Melanocyte of skin (primary cell): ENCODE measurements around the gene SLC2A4RG. TPM values are rescaled to one million over a fixed set of nuclear protein-coding genes. Genes with fewer than 3 reads are reported as not detected.

Experiments used
- small RNA-seq, 2 donors: library from RNA; depleted of rRNA; stranded (forward); fragments of <200 nt; gene quantifications; one replicate each; pipeline ENCODE3, GENCODE V24; 2012
- total RNA-seq, 2 donors: library from RNA; depleted of rRNA; stranded (reverse); fragments of >200 nt; gene quantifications; 2 replicates each; pipeline ENCODE4 v1.2.3, GENCODE V29; 2012

Gene SLC2A4RG, protein sequence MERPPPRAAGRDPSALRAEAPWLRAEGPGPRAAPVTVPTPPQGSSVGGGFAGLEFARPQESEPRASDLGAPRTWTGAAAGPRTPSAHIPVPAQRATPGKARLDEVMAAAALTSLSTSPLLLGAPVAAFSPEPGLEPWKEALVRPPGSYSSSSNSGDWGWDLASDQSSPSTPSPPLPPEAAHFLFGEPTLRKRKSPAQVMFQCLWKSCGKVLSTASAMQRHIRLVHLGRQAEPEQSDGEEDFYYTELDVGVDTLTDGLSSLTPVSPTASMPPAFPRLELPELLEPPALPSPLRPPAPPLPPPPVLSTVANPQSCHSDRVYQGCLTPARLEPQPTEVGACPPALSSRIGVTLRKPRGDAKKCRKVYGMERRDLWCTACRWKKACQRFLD
- 1 to 10 TPM; 5.9 to 7.7 TPM for total RNA-seq

DNA sequence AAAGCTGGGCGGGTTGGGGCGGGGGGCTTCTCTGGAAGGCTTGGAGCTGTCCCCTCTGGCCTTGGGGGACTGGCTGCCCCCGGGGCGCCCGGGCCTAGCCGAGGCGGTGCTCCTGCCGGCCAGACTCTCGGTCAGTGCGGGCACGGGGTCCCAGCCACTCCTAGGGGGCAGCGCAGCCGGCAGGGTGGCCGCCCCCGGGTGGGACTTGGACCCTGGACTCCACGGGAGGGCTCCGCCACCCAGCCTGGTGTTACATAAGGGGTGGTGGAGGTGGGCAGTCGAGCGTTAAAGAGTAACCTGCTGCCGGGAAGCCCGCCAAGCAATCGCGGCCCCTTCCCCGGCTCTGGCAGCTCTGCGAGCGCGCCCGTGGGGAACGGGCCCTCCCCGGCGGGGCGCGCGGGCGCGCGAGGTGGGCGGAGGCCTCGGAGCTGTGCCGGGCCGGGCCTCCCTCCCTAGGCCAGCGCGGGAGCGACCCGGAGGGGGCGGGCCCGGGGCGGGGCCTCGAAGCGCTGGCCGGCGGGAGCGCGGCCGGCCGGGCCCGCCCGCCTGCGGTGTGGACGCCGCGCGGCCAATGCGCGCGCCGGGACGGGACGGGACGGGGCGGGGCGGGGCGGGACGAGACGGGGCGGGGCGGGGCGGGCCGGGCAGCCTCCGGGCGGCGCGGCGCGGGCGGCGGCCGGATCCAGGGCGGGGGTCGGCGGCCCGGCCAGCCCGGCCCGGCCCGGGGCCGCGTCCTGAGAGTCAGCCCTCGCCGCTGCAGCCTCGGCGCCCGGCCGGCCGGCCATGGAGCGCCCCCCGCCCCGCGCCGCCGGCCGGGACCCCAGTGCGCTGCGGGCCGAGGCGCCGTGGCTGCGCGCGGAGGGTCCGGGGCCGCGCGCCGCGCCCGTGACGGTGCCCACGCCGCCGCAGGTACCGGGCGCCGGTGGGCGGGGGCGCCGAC, at the start of gene SLC2A4RG:
SLC2A4RG (plus strand) TSS at position 647 of the 940 bp plus-strand sequence; CDS start at position 784, 137 bp downstream.

DNA sequence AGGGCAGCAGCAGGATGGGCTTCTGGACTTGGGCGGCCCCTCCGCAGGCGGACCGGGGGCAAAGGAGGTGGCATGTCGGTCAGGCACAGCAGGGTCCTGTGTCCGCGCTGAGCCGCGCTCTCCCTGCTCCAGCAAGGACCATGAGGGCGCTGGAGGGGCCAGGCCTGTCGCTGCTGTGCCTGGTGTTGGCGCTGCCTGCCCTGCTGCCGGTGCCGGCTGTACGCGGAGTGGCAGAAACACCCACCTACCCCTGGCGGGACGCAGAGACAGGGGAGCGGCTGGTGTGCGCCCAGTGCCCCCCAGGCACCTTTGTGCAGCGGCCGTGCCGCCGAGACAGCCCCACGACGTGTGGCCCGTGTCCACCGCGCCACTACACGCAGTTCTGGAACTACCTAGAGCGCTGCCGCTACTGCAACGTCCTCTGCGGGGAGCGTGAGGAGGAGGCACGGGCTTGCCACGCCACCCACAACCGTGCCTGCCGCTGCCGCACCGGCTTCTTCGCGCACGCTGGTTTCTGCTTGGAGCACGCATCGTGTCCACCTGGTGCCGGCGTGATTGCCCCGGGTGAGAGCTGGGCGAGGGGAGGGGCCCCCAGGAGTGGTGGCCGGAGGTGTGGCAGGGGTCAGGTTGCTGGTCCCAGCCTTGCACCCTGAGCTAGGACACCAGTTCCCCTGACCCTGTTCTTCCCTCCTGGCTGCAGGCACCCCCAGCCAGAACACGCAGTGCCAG, 42.8 kb upstream of the SLC2A4RG start, which contains the start of gene TNFRSF6B:
TNFRSF6B (plus strand) TSS at position 25 of the 729 bp plus-strand sequence; CDS start at position 141, 116 bp downstream.

DNA sequence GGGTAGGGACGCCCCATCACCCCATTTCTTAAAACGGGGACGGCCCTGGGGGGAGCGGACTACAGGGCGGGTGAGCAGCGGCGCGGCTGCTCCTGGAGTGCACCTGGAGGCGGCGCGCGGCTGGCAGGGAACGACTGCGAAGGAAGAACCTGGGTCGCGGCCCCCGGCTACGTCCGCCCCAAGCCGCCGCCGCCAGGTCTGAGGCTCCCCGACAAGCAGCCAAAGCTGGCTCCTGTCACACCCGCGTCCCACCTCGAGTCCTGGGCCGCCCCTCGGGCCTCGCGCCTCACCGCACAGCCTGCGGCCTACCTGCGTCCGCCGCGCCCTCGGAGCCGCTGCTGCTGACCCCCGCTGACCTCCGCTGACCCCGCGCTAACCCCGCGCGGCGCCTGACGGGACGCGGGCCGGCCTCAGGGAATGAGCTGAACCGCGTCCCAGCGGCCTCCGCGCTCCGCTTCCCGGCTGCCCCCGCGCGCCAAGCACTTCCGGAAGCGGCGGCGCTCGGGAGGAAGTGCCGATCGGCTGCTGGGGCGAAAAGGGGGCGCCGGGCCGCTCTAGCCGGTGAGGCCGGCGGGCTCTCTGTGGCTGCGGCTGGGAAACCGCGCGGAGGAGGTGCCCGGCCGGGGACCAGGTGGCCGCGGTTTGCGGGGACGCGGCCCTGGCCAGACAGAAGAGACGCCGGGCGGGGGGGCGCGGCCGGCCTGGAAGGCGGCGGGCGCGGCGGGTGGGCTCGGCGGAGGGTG, 31.8 kb upstream of the SLC2A4RG start, which contains the start of the genes ARFRP1 and ZGPAT:
ARFRP1 (minus strand) TSS at position 419 of the 743 bp plus-strand sequence. CDS start 885 bp downstream, outside the sequence.
ZGPAT (plus strand) TSS at position 482 of the 743 bp plus-strand sequence. CDS start 542 bp downstream, outside the sequence.

DNA sequence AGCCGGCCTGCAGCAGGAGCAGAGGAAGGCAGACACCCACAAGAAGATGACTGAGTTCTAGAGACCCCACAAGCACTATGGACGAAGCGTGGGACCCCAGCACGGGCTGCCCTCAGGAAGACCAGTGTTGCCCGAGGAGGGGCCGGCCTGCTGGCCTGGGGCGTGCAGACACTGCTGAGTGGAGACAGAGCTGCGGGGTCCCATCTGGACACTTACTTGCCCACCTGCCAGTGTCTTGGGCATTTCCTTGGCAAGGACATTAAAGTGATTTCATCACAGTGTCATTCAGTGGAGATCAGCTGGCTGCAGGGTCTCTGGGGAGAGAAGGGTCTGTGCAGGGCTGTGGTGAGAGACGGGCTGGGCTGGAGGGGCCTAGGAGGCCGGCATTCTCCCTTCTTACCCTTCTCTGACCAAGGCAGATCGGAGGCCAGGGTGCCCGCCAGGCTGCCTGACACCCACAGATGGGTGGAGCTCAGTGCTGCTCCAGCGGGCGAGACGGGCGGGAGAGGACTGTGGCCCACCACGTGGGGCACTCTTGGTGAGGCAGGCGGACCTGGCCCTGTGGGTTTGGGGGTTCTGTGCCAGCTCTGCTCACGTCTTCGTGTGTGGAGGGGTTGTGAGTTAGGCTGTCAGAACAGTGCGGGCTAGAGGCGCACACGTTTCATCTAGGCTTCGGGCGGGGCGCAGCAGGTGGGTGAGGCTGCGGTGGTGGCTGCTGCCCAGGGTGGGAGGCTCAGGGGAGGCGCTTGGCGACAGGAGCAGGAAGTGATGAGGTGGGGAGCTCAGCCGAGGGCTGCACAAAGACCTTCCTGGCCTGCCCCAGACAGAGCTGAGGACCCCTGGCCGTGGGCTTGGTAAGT, 3.5 kb upstream of the SLC2A4RG start, which contains the start of gene LIME1:
LIME1 (plus strand) TSS at position 806 of the 860 bp plus-strand sequence. CDS start 886 bp downstream, outside the sequence.

Small RNA genes lying within 50 kb of the gene (small RNA-seq; reads per million reads assigned to genes)
- gene LIME1 = 0 reads per million in 2 donors
- 0 reads per million in 2 donors for gene TNFRSF6B

Other genes with a start within 250 kb of the SLC2A4RG start
- gene EEF1A2, start 240.7 kb upstream of the SLC2A4RG start, total RNA-seq = under 1 TPM in 1 of 2 donors, not detected in 1; 0.34 TPM
- gene PPDPF, start 219.0 kb upstream of the SLC2A4RG start, total RNA-seq = 10 to 100 TPM; 50.6 to 81.6 TPM
- gene PTK6, start 202.4 kb upstream of the SLC2A4RG start, total RNA-seq = under 1 TPM; 0.33 to 0.34 TPM
- gene SRMS, start 192.0 kb upstream of the SLC2A4RG start, total RNA-seq = not detected
- under 1 TPM in 1 of 2 donors, not detected in 1; 0.33 TPM for gene FNDC11, start 185.6 kb upstream of the SLC2A4RG start, total RNA-seq
- gene HELZ2, start 165.5 kb upstream of the SLC2A4RG start, total RNA-seq = 100 to 1,000 TPM; 424 to 506 TPM
- 1 to 10 TPM; 5.3 to 6.9 TPM for gene GMEB2, start 112.7 kb upstream of the SLC2A4RG start, total RNA-seq
- gene STMN3, start 86.4 kb upstream of the SLC2A4RG start, total RNA-seq = 10 to 100 TPM in 1 of 2 donors, 1 to 10 TPM in 1; 8.6 to 19.0 TPM
- 10 to 100 TPM; 10.7 to 15.0 TPM for gene RTEL1, start 81.5 kb upstream of the SLC2A4RG start, total RNA-seq
- gene TNFRSF6B, start 43.1 kb upstream of the SLC2A4RG start, total RNA-seq = under 1 TPM; 0.67 to 0.69 TPM
- 10 to 100 TPM; 20.0 TPM for gene ARFRP1, start 31.8 kb upstream of the SLC2A4RG start, total RNA-seq
- gene ZGPAT, start 31.7 kb upstream of the SLC2A4RG start, total RNA-seq = 10 to 100 TPM; 14.8 to 16.0 TPM
- gene LIME1, start 3.1 kb upstream of the SLC2A4RG start, total RNA-seq = 1 to 10 TPM; 1.4 to 1.7 TPM
- gene ZBTB46, start 91.5 kb downstream of the SLC2A4RG start, total RNA-seq = under 1 TPM; under 0.01 to 1.00 TPM
- not detected for gene ABHD16B, start 121.7 kb downstream of the SLC2A4RG start, total RNA-seq
- gene TPD52L2, start 125.5 kb downstream of the SLC2A4RG start, total RNA-seq = 10 to 100 TPM; 47.1 to 53.9 TPM
- 10 to 100 TPM; 34.4 to 39.6 TPM for gene DNAJC5, start 155.3 kb downstream of the SLC2A4RG start, total RNA-seq
- 10 to 100 TPM; 25.5 to 36.0 TPM for gene UCKL1, start 216.6 kb downstream of the SLC2A4RG start, total RNA-seq
- gene ZNF512B, start 230.2 kb downstream of the SLC2A4RG start, total RNA-seq = 1 to 10 TPM; 7.9 to 9.3 TPM
- 1 to 10 TPM in 1 of 2 donors, under 1 TPM in 1; 1.00 to 2.1 TPM for gene SAMD10, start 239.9 kb downstream of the SLC2A4RG start, total RNA-seq
- 10 to 100 TPM; 47.1 to 51.0 TPM for gene PRPF6, start 241.4 kb downstream of the SLC2A4RG start, total RNA-seq